Measurements from ENCODE around the gene CMTM1. TPM values are rescaled to one million over a fixed set of nuclear protein-coding genes. Genes with fewer than 3 reads are reported as not detected.
A peak's percentile ranks its signal among the peaks of the same experiment; 100 is the strongest.

The CMTM1 gene
- total and polyA plus RNA-seq, 2 donors (not counting 3 experiments of a cell fraction or from before 2014, with no cell fraction given) = 3.0 to 12.3 TPM

DNA sequence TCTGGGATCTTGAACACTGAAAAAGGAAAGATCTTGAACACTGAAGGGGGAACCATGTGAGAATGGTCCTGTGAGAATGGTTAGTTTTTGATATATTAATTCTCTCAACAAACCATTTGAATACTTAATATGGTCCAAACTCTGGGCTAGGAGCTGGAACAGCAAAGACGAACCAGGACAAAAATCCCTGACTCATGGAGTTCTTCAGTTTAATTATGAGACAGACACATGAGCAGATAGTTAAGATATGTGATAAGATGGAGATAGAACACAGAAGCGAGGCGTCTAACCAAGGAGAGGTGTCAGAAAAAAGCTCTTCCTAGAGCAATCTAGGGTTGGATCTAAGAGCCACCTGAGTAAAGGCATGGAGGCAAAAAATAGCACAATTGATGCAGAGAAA, 12.2 kb upstream of the CMTM1 start:
- Histone ChIP-seq H3K27me3 (ENCODE audit: control insufficient read depth in 2 of 2, insufficient read depth in 2 of 2, low read length in 2 of 2) (no peaks in the 10 kb centered on the region), H3K79me2 (ENCODE audit: control insufficient read depth, insufficient read depth, low read length) (peaks cover 47% of the 10 kb centered on the region), H3K4me3 (replicated peaks in 1 of 3; ENCODE audit: insufficient read depth in 1 of 3, low read depth in 1 of 3, low read length in 3 of 3) (no peak overlapping the region), H2AFZ (ENCODE audit: low read depth, low read length) (no peak overlapping the region), H3K4me1 (ENCODE audit: control insufficient read depth, extremely low read depth, insufficient read depth, low read length) (peaks cover 32% of the 10 kb centered on the region), H3K9me1 (replicated peaks; ENCODE audit: control insufficient read depth, extremely low read depth, insufficient read depth, low read length) (no peaks in the 10 kb centered on the region), H3K36me3 (ENCODE audit: control insufficient read depth in 2 of 2, extremely low read depth in 1 of 2, insufficient read depth in 2 of 2, low read length in 2 of 2) (peaks cover 0 to 2% of the 10 kb centered on the region in 2 experiments), H3K9ac (replicated peaks; ENCODE audit: extremely low read depth, insufficient read depth, low read length) (no peak overlapping the region), H4K20me1 (replicated peaks; ENCODE audit: control insufficient read depth, extremely low read depth, insufficient read depth, low read length) (no peaks in the 10 kb centered on the region), H3K9me3 (replicated peaks; ENCODE audit: control insufficient read depth, insufficient read depth, low read length) (no peaks in the 10 kb centered on the region), H3K4me2 (ENCODE audit: insufficient read depth, low read length) (peak overlapping the region; percentile 94), H3K27ac (ENCODE audit: insufficient read depth, low read depth, low read length) (no peak overlapping the region)
- FAIRE-seq (no peak), DNase-seq (ENCODE audit: low read depth, low spot score) (no peak)
- BruUV-seq (replicated peaks) = no TSS peak
- ChIA-PET POLR2A (interaction anchor here (0.6 kb wide), 1 partner anchor 170 kb away, joined by 3 read pairs; no protein-coding TSS in a partner anchor), CTCF (interaction anchor here (1.1 to 4.2 kb wide), 2 partner anchors 11 to 55 kb away, joined by 3 to 15 read pairs; no protein-coding TSS in a partner anchor)
- intact Hi-C loops (cut with micrococcal nuclease) (no loop called here), dilution Hi-C loops (cut with MboI; ENCODE audit: extremely low pct_ligation_motif_present, low sequenced_read_pairs) (no loop called here)
- no peak for TF ChIP-seq POLR2AphosphoS5 (IDR thresholded peaks at IDR 0.05; ENCODE audit: insufficient read depth, low read depth, low read length)
- no peak for TF ChIP-seq POLR2A (IDR thresholded peaks at IDR 0.05; ENCODE audit: low read depth, low read length)
- TF ChIP-seq, protein P1, sequence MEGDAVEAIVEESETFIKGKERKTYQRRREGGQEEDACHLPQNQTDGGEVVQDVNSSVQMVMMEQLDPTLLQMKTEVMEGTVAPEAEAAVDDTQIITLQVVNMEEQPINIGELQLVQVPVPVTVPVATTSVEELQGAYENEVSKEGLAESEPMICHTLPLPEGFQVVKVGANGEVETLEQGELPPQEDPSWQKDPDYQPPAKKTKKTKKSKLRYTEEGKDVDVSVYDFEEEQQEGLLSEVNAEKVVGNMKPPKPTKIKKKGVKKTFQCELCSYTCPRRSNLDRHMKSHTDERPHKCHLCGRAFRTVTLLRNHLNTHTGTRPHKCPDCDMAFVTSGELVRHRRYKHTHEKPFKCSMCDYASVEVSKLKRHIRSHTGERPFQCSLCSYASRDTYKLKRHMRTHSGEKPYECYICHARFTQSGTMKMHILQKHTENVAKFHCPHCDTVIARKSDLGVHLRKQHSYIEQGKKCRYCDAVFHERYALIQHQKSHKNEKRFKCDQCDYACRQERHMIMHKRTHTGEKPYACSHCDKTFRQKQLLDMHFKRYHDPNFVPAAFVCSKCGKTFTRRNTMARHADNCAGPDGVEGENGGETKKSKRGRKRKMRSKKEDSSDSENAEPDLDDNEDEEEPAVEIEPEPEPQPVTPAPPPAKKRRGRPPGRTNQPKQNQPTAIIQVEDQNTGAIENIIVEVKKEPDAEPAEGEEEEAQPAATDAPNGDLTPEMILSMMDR (IDR thresholded peaks at IDR 0.05; ENCODE audit: extremely low read depth in 1 of 2, insufficient read depth in 1 of 2, low read depth in 1 of 2, low read length in 2 of 2) = no peak
- TF ChIP-seq EZH2 (IDR thresholded peaks at IDR 0.05; ENCODE audit: borderline replicate concordance, low read depth, low read length, severe bottlenecking) = no peak
- no peak for TF ChIP-seq JUN (IDR thresholded peaks at IDR 0.05; ENCODE audit: borderline replicate concordance, insufficient read depth, insufficient read length, low read depth)
- TF ChIP-seq, protein P2, sequence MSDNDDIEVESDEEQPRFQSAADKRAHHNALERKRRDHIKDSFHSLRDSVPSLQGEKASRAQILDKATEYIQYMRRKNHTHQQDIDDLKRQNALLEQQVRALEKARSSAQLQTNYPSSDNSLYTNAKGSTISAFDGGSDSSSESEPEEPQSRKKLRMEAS (IDR thresholded peaks at IDR 0.05; ENCODE audit: insufficient read depth, insufficient read length) = no peak
- TF ChIP-seq FOS (IDR thresholded peaks at IDR 0.05; ENCODE audit: borderline replicate concordance, insufficient read depth, low read length) = no peak
- no peak for TF ChIP-seq MYC (IDR thresholded peaks at IDR 0.05; ENCODE audit: low read depth, low read length)
- TF ChIP-seq GATA2 (IDR thresholded peaks at IDR 0.05; ENCODE audit: insufficient read depth, insufficient read length, low read depth, low read length) = no peak

All from endothelial cell of umbilical vein (primary cell).